ENCODE results near the gene ADK.
"Not testable (repeated sequence)": the region's sequence is repeated elsewhere in the genome, so short reads cannot be mapped to it uniquely, and the experiment has no call there.

The ADK gene

DNA sequence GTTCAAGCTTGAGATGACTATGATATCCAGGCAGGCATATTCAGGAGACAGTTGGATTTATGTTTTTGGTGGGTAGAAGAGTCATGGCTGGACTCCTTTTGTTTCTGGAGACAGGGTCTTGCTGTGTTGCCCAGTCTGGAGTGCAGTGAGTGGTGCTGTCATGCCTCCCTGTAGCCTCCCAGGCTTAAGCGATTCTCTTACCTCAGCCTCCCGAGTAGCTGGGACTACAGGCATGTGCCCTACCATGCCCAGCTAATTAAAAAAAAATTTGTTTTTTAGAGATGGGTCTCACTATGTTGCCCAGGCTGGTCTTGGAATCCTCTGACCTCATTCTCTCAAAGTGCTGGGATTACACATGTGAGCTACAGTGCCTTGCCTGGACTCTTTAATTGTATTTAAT lies 62.0 kb downstream of the ADK start:
- no peaks in the 10 kb centered on the region for H3K36me3 ChIP-seq (ENCODE audit: control insufficient read depth, insufficient read depth, low read length)
- no peaks in the 10 kb centered on the region for H3K4me1 ChIP-seq (ENCODE audit: control insufficient read depth, insufficient read depth, low read length)
- H3K27me3 ChIP-seq (ENCODE audit: control insufficient read depth, insufficient read depth, low read length): no peaks in the 10 kb centered on the region
- H3K4me3 ChIP-seq (ENCODE audit: low read depth, low read length): no peak overlapping the region
- H3K9me3 ChIP-seq (ENCODE audit: control insufficient read depth, insufficient read depth, low read length): peaks cover 14% of the 10 kb centered on the region
- no peak overlapping the region for H3K9ac ChIP-seq (ENCODE audit: low read depth, low read length)
- no peak overlapping the region for H3K27ac ChIP-seq (ENCODE audit: low read depth, low read length)

DNA sequence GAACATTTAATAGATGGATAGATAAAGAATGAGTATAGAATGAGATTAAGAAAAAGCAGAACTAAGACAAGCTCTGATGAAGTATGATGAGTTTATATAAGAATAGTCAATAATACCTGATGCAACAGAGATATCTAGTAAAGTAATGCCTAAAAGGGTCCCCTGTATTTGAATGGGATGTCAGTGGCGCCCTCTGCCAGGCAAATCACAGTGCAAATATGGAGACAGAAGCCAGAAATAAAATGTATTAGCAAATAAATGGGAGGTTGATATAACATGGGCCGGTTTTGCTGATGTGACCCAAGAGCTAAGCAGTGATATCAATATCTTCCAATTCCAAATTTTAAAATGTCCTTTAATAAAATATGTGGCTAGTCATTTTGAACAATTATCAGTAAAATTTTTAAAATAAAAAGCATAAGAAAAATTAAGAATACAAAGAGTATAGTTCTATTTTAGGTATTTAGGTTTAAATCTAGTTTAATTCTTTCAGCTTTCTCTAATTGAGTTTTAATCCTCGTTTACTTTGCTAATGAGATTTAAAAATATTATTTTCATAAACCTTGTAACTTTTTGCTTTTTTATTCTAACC lies 62.6 kb downstream of the ADK start:
- Histone ChIP-seq H3K9ac (ENCODE audit: low read depth, low read length) (no peak overlapping the region), H3K27ac (ENCODE audit: low read depth, low read length) (no peak overlapping the region), H3K36me3 (ENCODE audit: control insufficient read depth, insufficient read depth, low read length) (no peaks in the 10 kb centered on the region)

DNA sequence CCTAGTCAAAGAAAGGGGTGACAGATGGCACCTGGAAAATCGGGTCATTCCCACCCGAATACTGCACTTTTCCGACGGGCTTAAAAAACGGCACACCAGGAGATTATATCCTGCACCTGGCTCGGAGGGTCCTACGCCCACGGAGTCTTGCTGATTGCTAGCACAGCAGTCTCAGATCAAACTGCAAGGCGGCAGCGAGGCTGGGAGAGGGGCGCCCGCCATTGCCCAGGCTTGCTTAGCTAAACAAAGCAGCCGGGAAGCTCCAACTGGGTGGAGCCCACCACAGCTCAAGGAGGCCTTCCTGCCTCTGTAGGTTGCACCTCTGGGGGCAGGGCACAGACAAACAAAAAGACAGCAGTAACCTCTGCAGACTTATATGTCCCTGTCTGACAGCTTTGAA lies 66.1 kb downstream of the ADK start:
- not testable (repeated sequence) for H3K36me3 ChIP-seq (ENCODE audit: control insufficient read depth, insufficient read depth, low read length); H3K4me1 ChIP-seq (ENCODE audit: control insufficient read depth, insufficient read depth, low read length); H3K9ac ChIP-seq (ENCODE audit: low read depth, low read length); H3K27me3 ChIP-seq (ENCODE audit: control insufficient read depth, insufficient read depth, low read length); H3K27ac ChIP-seq (ENCODE audit: low read depth, low read length); H3K4me3 ChIP-seq (ENCODE audit: low read depth, low read length)
- H3K9me3 ChIP-seq (ENCODE audit: control insufficient read depth, insufficient read depth, low read length): peaks cover 14% of the 10 kb centered on the region

More for the DNA sequence above, 62.6 kb downstream of the ADK start:
- Histone ChIP-seq H3K9me3 (ENCODE audit: control insufficient read depth, insufficient read depth, low read length) (peaks cover 14% of the 10 kb centered on the region), H3K27me3 (ENCODE audit: control insufficient read depth, insufficient read depth, low read length) (no peaks in the 10 kb centered on the region), H3K4me3 (ENCODE audit: low read depth, low read length) (no peak overlapping the region), H3K4me1 (ENCODE audit: control insufficient read depth, insufficient read depth, low read length) (no peaks in the 10 kb centered on the region)

DNA sequence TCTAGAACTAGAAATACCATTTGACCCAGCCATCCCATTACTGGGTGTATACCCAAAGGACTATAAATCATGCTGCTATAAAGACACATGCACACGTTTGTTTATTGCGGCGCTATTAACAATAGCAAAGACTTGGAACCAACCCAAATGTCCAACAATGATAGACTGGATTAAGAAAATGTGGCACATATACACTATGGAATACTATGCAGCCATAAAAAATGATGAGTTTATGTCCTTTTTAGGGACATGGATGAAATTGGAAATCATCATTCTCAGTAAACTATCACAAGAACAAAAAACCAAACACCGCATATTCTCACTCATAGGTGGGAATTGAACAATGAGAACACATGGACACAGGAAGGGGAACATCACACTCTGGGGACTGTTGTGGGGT lies 71.4 kb downstream of the ADK start:
- not testable (repeated sequence) for H3K27me3 ChIP-seq (ENCODE audit: control insufficient read depth, insufficient read depth, low read length); H3K36me3 ChIP-seq (ENCODE audit: control insufficient read depth, insufficient read depth, low read length); H3K4me3 ChIP-seq (ENCODE audit: low read depth, low read length); H3K4me1 ChIP-seq (ENCODE audit: control insufficient read depth, insufficient read depth, low read length); H3K9ac ChIP-seq (ENCODE audit: low read depth, low read length); H3K27ac ChIP-seq (ENCODE audit: low read depth, low read length); H3K9me3 ChIP-seq (ENCODE audit: control insufficient read depth, insufficient read depth, low read length)

DNA sequence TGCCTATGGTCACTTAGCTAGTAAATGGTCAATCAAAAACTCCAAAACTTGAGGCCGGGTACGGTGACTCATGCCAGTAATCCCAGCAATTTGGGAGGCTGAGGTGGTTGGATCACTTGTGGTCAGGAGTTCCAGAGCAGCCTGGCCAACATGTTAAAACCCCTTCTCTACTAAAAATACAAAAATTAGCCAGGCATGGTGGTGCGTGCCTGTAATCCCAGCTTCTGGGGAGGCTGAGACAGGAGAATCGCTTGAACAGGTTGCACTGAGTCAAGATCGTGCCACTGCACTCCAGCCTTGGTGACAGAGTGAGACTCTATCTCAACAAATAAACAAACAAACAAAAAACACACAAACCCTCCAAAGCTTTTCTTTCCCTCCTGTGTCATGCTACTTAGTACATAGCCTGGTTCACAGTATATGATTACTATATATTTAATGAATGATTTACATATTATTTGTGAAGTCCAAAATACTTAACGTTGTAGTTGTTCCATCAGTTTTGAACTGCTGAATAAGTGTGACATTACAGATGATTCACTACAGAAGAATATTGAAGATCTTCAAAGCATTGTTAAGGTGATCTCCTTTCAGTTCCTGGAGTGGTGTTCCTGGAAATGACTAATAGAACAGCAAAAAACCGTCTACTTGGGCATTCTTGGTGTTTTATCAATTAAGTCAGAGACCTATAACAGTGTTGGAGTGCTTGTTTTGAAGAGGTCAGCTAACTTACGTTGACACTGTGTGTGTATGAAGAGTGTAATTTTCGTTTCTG lies 72.9 kb downstream of the ADK start:
- H3K9ac ChIP-seq (ENCODE audit: low read depth, low read length): no peak overlapping the region

DNA sequence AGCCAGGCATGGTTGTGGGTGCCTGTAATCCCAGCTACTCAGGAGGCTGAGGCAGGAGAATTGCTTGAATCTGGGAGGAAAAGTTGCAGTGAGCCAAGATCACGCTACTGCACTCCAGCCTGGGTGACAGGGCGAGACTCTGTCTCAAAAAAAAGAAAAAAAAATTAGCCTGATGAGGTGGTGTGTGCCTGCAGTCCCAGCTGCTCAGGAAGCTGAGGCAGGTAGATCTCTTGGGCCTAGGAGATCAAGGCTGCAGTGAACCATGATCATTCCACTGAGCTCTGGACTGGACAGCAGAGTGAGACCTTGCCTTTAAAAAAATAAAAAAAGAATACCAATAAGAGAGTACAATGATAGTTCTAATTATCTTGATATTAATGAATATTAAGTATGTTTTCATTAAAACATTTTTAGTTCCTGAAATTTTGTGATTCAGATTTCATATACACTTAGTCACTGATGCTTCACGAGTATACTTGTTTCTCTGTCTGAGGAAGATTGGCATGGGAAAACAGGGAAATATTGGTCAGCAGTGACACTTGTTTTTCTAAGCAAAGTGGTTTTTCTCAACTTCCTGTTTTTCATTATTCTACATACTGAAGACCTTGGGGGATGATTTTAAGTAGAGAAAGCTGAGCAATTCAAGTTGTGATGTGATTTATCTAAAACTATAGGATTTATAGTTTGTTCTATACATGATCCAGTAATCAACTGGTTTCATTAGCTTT lies 76.8 kb downstream of the ADK start:
- Histone ChIP-seq H3K4me3 (ENCODE audit: low read depth, low read length) (no peak overlapping the region), H3K27me3 (ENCODE audit: control insufficient read depth, insufficient read depth, low read length) (no peaks in the 10 kb centered on the region), H3K9me3 (ENCODE audit: control insufficient read depth, insufficient read depth, low read length) (no peaks in the 10 kb centered on the region), H3K27ac (ENCODE audit: low read depth, low read length) (no peak overlapping the region), H3K9ac (ENCODE audit: low read depth, low read length) (no peak overlapping the region), H3K36me3 (ENCODE audit: control insufficient read depth, insufficient read depth, low read length) (no peaks in the 10 kb centered on the region), H3K4me1 (ENCODE audit: control insufficient read depth, insufficient read depth, low read length) (no peaks in the 10 kb centered on the region; the same call in 1 of the 2 replicates)

More for the DNA sequence above, 72.9 kb downstream of the ADK start:
- no peaks in the 10 kb centered on the region for H3K36me3 ChIP-seq (ENCODE audit: control insufficient read depth, insufficient read depth, low read length)
- H3K4me1 ChIP-seq (ENCODE audit: control insufficient read depth, insufficient read depth, low read length): no peaks in the 10 kb centered on the region
- no peaks in the 10 kb centered on the region for H3K9me3 ChIP-seq (ENCODE audit: control insufficient read depth, insufficient read depth, low read length)
- no peak overlapping the region for H3K27ac ChIP-seq (ENCODE audit: low read depth, low read length)
- H3K4me3 ChIP-seq (ENCODE audit: low read depth, low read length): no peak overlapping the region
- no peaks in the 10 kb centered on the region for H3K27me3 ChIP-seq (ENCODE audit: control insufficient read depth, insufficient read depth, low read length)

DNA sequence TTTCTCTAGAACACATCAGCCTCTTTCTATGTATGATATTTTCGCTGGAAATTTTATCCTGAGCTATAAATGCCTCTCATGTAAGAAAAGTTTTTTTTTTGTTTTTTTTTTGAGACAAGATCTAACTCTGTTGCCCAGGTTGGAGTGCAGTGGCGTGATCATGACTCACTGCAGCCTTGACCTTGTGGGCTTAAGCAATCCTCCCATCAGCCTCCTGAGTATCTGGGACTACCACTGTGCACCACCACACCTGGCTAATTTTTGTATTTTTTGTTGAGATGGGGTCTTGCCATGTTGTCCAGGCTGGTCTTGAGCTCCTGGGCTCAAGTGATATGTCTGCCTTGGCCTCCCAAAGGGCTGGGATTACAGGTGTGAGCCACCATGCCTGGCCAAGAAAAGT lies 80.4 kb downstream of the ADK start:
- Histone ChIP-seq H3K36me3 (ENCODE audit: control insufficient read depth, insufficient read depth, low read length) (no peaks in the 10 kb centered on the region), H3K9ac (ENCODE audit: low read depth, low read length) (no peak overlapping the region), H3K4me1 (ENCODE audit: control insufficient read depth, insufficient read depth, low read length) (peaks cover 7% of the 10 kb centered on the region), H3K27me3 (ENCODE audit: control insufficient read depth, insufficient read depth, low read length) (no peaks in the 10 kb centered on the region), H3K9me3 (ENCODE audit: control insufficient read depth, insufficient read depth, low read length) (no peaks in the 10 kb centered on the region), H3K27ac (ENCODE audit: low read depth, low read length) (no peak overlapping the region), H3K4me3 (ENCODE audit: low read depth, low read length) (no peak overlapping the region)

DNA sequence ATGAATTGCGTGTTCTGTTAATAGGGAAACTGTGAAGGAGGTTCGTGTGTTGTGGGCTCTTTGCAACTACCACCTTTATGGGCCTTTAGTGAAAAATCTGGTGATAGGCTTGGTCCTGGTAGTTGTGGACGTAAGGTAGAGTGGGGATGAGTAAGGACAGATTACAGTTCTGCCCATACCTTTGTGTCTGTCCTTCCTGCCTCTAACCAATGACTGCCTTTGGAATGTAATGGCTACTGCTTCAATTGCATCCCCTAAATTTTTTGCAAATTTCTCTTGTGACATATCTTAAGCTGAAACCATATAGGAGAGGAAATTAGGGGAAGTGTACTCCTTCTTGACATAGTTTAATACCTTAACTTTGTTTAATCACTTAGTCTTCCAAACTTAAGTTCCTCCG lies 82.3 kb downstream of the ADK start:
- H3K4me3 ChIP-seq (ENCODE audit: low read depth, low read length): no peak overlapping the region
- H3K36me3 ChIP-seq (ENCODE audit: control insufficient read depth, insufficient read depth, low read length): no peaks in the 10 kb centered on the region
- no peaks in the 10 kb centered on the region for H3K27me3 ChIP-seq (ENCODE audit: control insufficient read depth, insufficient read depth, low read length)
- peak overlapping the region; percentile 4 for H3K27ac ChIP-seq (ENCODE audit: low read depth, low read length)
- no peaks in the 10 kb centered on the region for H3K9me3 ChIP-seq (ENCODE audit: control insufficient read depth, insufficient read depth, low read length)
- H3K9ac ChIP-seq (ENCODE audit: low read depth, low read length): no peak overlapping the region
- peaks cover 7% of the 10 kb centered on the region for H3K4me1 ChIP-seq (ENCODE audit: control insufficient read depth, insufficient read depth, low read length)

DNA sequence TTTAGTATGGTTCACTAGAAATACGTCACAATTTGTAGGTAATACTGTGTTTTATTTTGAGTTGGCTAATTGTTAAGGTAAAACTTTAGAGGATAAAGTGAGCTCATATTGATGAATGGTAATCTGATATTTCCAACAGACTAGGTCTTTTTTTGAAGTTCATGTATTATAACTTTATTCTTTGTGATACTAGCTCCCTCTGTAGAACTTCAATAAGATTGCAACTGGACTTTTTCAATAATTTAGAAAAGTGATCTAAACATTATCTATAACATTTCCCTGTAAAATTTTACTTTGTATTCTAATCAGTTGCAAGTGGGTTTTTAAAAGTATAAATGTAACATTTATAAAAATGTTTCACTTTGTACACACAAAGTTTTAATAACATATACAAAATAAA lies 83.5 kb downstream of the ADK start:
- Histone ChIP-seq H3K4me3 (ENCODE audit: low read depth, low read length) (no peak overlapping the region), H3K36me3 (ENCODE audit: control insufficient read depth, insufficient read depth, low read length) (no peaks in the 10 kb centered on the region), H3K9me3 (ENCODE audit: control insufficient read depth, insufficient read depth, low read length) (no peaks in the 10 kb centered on the region), H3K27me3 (ENCODE audit: control insufficient read depth, insufficient read depth, low read length) (no peaks in the 10 kb centered on the region), H3K4me1 (ENCODE audit: control insufficient read depth, insufficient read depth, low read length) (peaks cover 7% of the 10 kb centered on the region), H3K27ac (ENCODE audit: low read depth, low read length) (no peak overlapping the region), H3K9ac (ENCODE audit: low read depth, low read length) (no peak overlapping the region)

DNA sequence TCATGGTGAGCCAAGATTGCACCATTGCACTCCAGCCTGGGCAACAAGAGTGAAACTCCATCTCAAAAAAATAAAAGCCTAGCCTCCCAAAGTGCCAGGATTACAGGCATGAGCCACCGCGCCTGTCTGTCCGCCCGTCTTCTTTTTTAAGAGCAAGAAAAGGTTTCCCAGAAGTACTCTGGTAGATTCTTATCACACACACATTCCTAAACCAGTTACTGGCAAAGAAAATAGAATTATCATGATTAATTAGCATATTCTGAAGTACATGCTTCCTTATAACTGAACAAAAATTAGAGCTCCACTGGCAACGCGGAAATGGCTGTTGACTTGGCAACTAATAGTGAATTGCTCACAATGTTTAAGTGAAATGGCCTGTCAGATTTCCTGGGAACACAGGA lies 87.0 kb downstream of the ADK start:
- H3K9me3 ChIP-seq (ENCODE audit: control insufficient read depth, insufficient read depth, low read length): no peaks in the 10 kb centered on the region
- H3K4me1 ChIP-seq (ENCODE audit: control insufficient read depth, insufficient read depth, low read length): peaks cover 6% of the 10 kb centered on the region
- no peaks in the 10 kb centered on the region for H3K27me3 ChIP-seq (ENCODE audit: control insufficient read depth, insufficient read depth, low read length)
- H3K36me3 ChIP-seq (ENCODE audit: control insufficient read depth, insufficient read depth, low read length): peaks cover 5% of the 10 kb centered on the region; the same call in 1 of the 2 replicates
- H3K9ac ChIP-seq (ENCODE audit: low read depth, low read length): no peak overlapping the region
- no peak overlapping the region for H3K4me3 ChIP-seq (ENCODE audit: low read depth, low read length)
- no peak overlapping the region for H3K27ac ChIP-seq (ENCODE audit: low read depth, low read length)

DNA sequence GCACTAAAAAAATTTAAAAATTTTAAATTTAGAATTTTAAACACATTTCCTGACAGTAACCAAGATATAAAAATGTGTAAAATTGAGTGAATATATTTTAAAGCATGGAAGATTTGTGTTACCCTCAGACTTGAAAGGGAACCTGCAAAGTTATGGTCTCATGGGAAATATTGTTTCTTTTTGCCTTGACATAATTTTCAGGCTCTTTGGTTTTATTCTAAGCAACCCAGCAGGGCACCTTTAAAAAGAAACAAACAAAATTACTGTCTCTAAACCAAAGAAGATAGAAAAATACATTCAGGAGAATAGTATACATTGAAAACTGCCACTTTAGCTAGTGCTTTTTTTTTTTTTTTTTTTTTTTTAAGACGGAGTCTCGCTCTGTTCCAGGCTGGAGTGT lies 87.5 kb downstream of the ADK start:
- no peak overlapping the region for H3K4me3 ChIP-seq (ENCODE audit: low read depth, low read length)

More for the DNA sequence above, 87.5 kb downstream of the ADK start:
- no peaks in the 10 kb centered on the region for H3K9me3 ChIP-seq (ENCODE audit: control insufficient read depth, insufficient read depth, low read length)
- H3K36me3 ChIP-seq (ENCODE audit: control insufficient read depth, insufficient read depth, low read length): peaks cover 7% of the 10 kb centered on the region; the same call in 1 of the 2 replicates
- H3K27ac ChIP-seq (ENCODE audit: low read depth, low read length): no peak overlapping the region
- H3K4me1 ChIP-seq (ENCODE audit: control insufficient read depth, insufficient read depth, low read length): peaks cover under 1% of the 10 kb centered on the region; the same call in 1 of the 2 replicates
- H3K27me3 ChIP-seq (ENCODE audit: control insufficient read depth, insufficient read depth, low read length): no peaks in the 10 kb centered on the region
- no peak overlapping the region for H3K9ac ChIP-seq (ENCODE audit: low read depth, low read length)
